ENCODE data around the gene DNAJB2. TPM values are rescaled to one million over a fixed set of nuclear protein-coding genes. Genes with fewer than 3 reads are reported as not detected.

Gene DNAJB2
- total and polyA plus RNA-seq, 2 experiments from 2014 or later, result 19.4 to 47.4 TPM

DNA sequence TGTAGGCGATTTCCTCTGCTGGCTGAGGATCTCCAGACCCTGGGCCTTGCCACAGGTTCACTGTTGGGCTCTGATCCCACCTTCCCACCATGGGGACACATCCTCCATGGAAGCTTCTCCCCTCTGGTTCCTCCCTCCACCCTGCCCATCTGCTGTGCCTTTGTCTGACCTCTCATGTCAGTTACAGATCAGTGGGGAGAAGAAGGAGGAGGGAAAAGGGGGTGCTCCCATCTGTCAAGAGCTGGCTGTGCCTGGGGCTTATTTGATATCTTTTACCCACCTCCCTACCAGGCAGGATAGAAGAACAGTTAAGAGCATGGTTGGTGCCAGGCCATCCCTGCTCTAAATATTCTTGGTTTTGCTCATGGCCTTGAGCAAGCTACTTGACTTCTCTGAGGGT, 12.3 kb upstream of the DNAJB2 start:
- Histone ChIP-seq H3K9me3 (ENCODE audit: low read depth) (no peaks in the 10 kb centered on the region), H3K36me3 (replicated peaks; ENCODE audit: insufficient read depth, low read depth) (no peaks in the 10 kb centered on the region), H3K4me1 (ENCODE audit: insufficient read depth) (no peaks in the 10 kb centered on the region), H3K9me2 (replicated peaks; ENCODE audit: insufficient read depth) (no peaks in the 10 kb centered on the region), H3K27ac (no peak overlapping the region), H4K20me1 (ENCODE audit: insufficient read depth, poor library complexity, severe bottlenecking) (no peaks in the 10 kb centered on the region), H3K79me2 (no peaks in the 10 kb centered on the region), H3K27me3 (no peaks in the 10 kb centered on the region), H2AFZ (no peak overlapping the region), H3K4me2 (no peak overlapping the region), H3K4me3 (no peak overlapping the region)
- TF ChIP-seq EZH2 (IDR thresholded peaks at IDR 0.05; ENCODE audit: borderline replicate concordance) (no peak), EZH2phosphoT487 (IDR thresholded peaks at IDR 0.05; ENCODE audit: low read depth, severe bottlenecking, unreplicated experiment) (no peak)
- TF ChIP-seq, protein P1, sequence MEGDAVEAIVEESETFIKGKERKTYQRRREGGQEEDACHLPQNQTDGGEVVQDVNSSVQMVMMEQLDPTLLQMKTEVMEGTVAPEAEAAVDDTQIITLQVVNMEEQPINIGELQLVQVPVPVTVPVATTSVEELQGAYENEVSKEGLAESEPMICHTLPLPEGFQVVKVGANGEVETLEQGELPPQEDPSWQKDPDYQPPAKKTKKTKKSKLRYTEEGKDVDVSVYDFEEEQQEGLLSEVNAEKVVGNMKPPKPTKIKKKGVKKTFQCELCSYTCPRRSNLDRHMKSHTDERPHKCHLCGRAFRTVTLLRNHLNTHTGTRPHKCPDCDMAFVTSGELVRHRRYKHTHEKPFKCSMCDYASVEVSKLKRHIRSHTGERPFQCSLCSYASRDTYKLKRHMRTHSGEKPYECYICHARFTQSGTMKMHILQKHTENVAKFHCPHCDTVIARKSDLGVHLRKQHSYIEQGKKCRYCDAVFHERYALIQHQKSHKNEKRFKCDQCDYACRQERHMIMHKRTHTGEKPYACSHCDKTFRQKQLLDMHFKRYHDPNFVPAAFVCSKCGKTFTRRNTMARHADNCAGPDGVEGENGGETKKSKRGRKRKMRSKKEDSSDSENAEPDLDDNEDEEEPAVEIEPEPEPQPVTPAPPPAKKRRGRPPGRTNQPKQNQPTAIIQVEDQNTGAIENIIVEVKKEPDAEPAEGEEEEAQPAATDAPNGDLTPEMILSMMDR (IDR thresholded peaks at IDR 0.05; ENCODE audit: poor library complexity), result no peak
- WGBS (ENCODE audit: low lambda C conversion rate, missing lambda C conversion rate), result 89% methylated on average over 1 of the region's 1 CpG
- DNase-seq (ENCODE audit: low spot score), result no peak

DNA sequence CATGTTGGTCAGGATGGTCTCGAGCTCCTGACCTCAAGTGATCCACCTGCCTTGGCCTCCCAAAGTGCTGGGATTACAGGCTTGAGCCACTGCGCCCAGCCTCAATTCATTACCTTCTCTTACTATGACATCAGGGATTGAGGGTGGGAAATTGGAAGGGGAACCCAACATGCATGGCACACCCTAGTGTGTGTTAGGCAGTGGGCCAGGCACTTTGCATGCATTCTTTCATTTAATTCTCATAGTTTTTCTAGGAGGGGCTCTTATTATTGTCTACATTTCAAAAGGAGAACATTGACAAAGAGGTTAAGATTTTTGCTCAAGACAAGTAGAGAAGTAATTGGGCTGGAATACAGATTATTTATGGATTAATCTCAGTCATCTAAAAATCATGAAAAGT, 10.9 kb upstream of the DNAJB2 start:
- no peak for DNase-seq (ENCODE audit: low spot score)
- Histone ChIP-seq H3K36me3 (replicated peaks; ENCODE audit: insufficient read depth, low read depth) (no peaks in the 10 kb centered on the region), H3K9me2 (replicated peaks; ENCODE audit: insufficient read depth) (no peaks in the 10 kb centered on the region), H3K9me3 (ENCODE audit: low read depth) (no peaks in the 10 kb centered on the region), H3K27me3 (no peaks in the 10 kb centered on the region), H3K4me2 (no peak overlapping the region), H3K4me1 (ENCODE audit: insufficient read depth) (no peaks in the 10 kb centered on the region), H4K20me1 (ENCODE audit: insufficient read depth, poor library complexity, severe bottlenecking) (no peaks in the 10 kb centered on the region), H3K4me3 (no peak overlapping the region), H3K27ac (no peak overlapping the region), H3K79me2 (no peaks in the 10 kb centered on the region), H2AFZ (no peak overlapping the region)
- 92% methylated on average over 2 of the region's 2 CpGs for WGBS (ENCODE audit: low lambda C conversion rate, missing lambda C conversion rate)
- TF ChIP-seq, protein P1 (IDR thresholded peaks at IDR 0.05; ENCODE audit: poor library complexity), result no peak
- TF ChIP-seq EZH2 (IDR thresholded peaks at IDR 0.05; ENCODE audit: borderline replicate concordance) (no peak), EZH2phosphoT487 (IDR thresholded peaks at IDR 0.05; ENCODE audit: low read depth, severe bottlenecking, unreplicated experiment) (no peak)

DNA sequence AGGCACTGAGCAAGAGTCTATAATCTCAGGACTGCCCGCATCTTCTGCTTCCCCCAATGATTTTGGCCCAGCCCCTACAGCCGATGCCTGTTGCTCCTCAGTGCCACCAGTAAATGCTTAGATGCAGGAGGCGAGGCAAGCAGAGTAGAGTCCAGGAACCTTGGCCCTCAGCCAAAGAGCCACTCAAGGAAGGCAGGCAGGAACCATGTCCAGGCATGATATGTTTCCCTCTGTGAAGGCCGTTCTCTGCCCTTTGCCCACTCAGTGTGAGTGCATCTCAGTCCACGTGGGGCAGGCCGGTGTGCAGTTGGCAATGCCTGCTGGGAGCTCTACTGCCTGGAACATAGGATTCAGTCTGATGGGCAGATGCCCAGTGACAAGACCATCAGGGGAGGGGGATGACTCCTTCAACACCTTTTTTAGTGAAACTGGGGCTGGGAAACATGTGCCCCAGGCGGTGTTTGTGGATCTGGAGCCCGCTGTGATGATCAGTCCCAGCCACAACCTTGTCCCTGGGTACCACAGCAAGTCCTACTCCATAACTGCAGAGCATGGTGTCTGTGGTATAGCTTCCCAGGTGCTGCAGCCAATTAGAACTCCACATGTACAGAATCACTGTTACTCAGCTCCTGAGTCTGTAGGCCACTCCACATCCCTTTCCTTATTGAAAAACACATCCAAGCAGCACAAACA, 9.7 kb upstream of the DNAJB2 start:
- Histone ChIP-seq H3K27me3 (no peaks in the 10 kb centered on the region), H4K20me1 (ENCODE audit: insufficient read depth, poor library complexity, severe bottlenecking) (no peaks in the 10 kb centered on the region), H3K4me3 (no peak overlapping the region), H3K4me1 (ENCODE audit: insufficient read depth) (no peaks in the 10 kb centered on the region), H2AFZ (no peak overlapping the region), H3K4me2 (no peak overlapping the region), H3K79me2 (no peaks in the 10 kb centered on the region), H3K9me2 (replicated peaks; ENCODE audit: insufficient read depth) (no peaks in the 10 kb centered on the region), H3K9me3 (ENCODE audit: low read depth) (no peaks in the 10 kb centered on the region), H3K27ac (no peak overlapping the region), H3K36me3 (replicated peaks; ENCODE audit: insufficient read depth, low read depth) (no peaks in the 10 kb centered on the region)
- TF ChIP-seq, protein P1 (IDR thresholded peaks at IDR 0.05; ENCODE audit: poor library complexity), result no peak
- TF ChIP-seq EZH2 (IDR thresholded peaks at IDR 0.05; ENCODE audit: borderline replicate concordance) (no peak), EZH2phosphoT487 (IDR thresholded peaks at IDR 0.05; ENCODE audit: low read depth, severe bottlenecking, unreplicated experiment) (no peak)
- peak; percentile 68 for DNase-seq (ENCODE audit: low spot score)
- WGBS (ENCODE audit: low lambda C conversion rate, missing lambda C conversion rate), result 73% methylated on average over 8 of the region's 8 CpGs

All from hepatocyte (in vitro differentiated cells).